GM19328 (cell line): ENCODE data around the gene FHIT.

Experiments
- ATAC-seq: cut with Tn5 transposase; IDR thresholded peaks from one replicate; pipeline ENCODE4 v1.9.1; 2021; ENCODE audit warnings: mild to moderate bottlenecking, moderate library complexity; ENCODE audit not compliant: unreplicated experiment

FHIT gene

GRCh38 chr3:59731943-59732342, 1519.3 kb downstream of the FHIT start:
- ATAC-seq = peak; percentile 65

GRCh38 chr3:59730591-59730990, 1520.7 kb downstream of the FHIT start:
- no peak for ATAC-seq

GRCh38 chr3:59728587-59728908, 1522.7 kb downstream of the FHIT start:
- ATAC-seq = no peak

GRCh38 chr3:59727902-59728586, 1523.2 kb downstream of the FHIT start:
- no peak for ATAC-seq

GRCh38 chr3:59726279-59726678, 1525.0 kb downstream of the FHIT start:
- ATAC-seq = no peak

GRCh38 chr3:59717679-59718205, 1533.5 kb downstream of the FHIT start:
- no peak for ATAC-seq

GRCh38 chr3:59714066-59714465, 1537.2 kb downstream of the FHIT start:
- ATAC-seq = no peak

- no peak for ATAC-seq
Observed at GRCh38 chr3:59710554-59710953, 1540.7 kb downstream of the FHIT start.

GRCh38 chr3:59709702-59710553, 1541.3 kb downstream of the FHIT start:
- ATAC-seq = no peak

GRCh38 chr3:59708202-59708601, 1543.0 kb downstream of the FHIT start:
- ATAC-seq = no peak

GRCh38 chr3:59704292-59704691, 1547.0 kb downstream of the FHIT start:
- no peak for ATAC-seq

- ATAC-seq = no peak
Observed at GRCh38 chr3:59699648-59700320, 1551.5 kb downstream of the FHIT start.
